ENCODE measurements around the gene SAMD4A. TPM values are rescaled to one million over a fixed set of nuclear protein-coding genes. Genes with fewer than 3 reads are reported as not detected.

The SAMD4A gene
- total RNA-seq, 1 experiment from 2014 or later, result 9.6 TPM

DNA sequence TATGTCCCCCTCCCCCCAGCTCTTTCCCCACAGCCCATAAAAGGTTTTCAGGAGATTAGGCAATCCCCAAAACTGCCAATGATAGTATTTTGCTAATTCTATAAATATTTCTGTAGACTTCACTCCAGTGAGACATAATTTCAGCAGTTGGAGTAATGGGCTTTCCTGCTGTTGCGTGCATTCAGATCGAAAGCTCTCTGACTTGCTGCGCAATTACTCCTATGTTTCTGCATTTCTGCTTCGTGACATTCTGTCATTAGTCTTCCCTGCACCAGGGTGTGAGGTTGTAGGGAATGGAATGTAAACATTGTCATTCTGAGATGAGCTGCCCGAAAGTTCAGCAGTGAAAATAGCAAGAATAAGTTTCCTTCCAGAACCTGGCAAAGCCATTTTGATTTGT lies 58.2 kb downstream of the SAMD4A start:
- Histone ChIP-seq H4K20me1 (ENCODE audit: control insufficient read depth, insufficient read depth, insufficient read length) (no peaks in the 10 kb centered on the region), H3T11ph (ENCODE audit: low read length) (no peak overlapping the region), H4K91ac (ENCODE audit: insufficient read length, low read depth, low read length) (no peak overlapping the region), H2BK5ac (ENCODE audit: insufficient read length, low read length) (no peak overlapping the region), H3K9ac (ENCODE audit: extremely low read depth, insufficient read length, low read length) (no peak overlapping the region), H3K9me3 (ENCODE audit: control insufficient read depth, low read depth, low read length) (no peaks in the 10 kb centered on the region), H2BK15ac (ENCODE audit: low read depth, low read length) (no peak overlapping the region), H3K56ac (ENCODE audit: insufficient read length, low read depth, low read length) (no peak overlapping the region), H3K79me1 (ENCODE audit: insufficient read depth, low read depth, low read length, poor library complexity, severe bottlenecking) (no peaks in the 10 kb centered on the region), H3K4me1 (ENCODE audit: insufficient read depth, low read length) (peaks cover 6% of the 10 kb centered on the region; the same call in 1 of the 2 replicates), H4K8ac (replicated peaks; ENCODE audit: insufficient read length, low read depth, low read length) (no peak overlapping the region), H2BK12ac (ENCODE audit: insufficient read length, low read depth, low read length) (no peak overlapping the region), H2BK20ac (ENCODE audit: low read depth, low read length, poor library complexity, severe bottlenecking) (no peak overlapping the region), H4K5ac (ENCODE audit: insufficient read length, low read depth, low read length) (no peak overlapping the region), H3K4ac (ENCODE audit: low read depth, low read length) (no peak overlapping the region), H3K23ac (ENCODE audit: insufficient read length, low read depth, low read length) (no peak overlapping the region), H3K27me3 (ENCODE audit: insufficient read depth, low read length) (no peaks in the 10 kb centered on the region), H2AK5ac (ENCODE audit: insufficient read length, low read length) (no peak overlapping the region), H2AFZ (ENCODE audit: low read length) (no peak overlapping the region), H3K14ac (ENCODE audit: insufficient read depth, low read length) (no peak overlapping the region), H3K27ac (ENCODE audit: insufficient read length, low read depth, low read length) (no peak overlapping the region), H3K18ac (ENCODE audit: insufficient read length, low read depth, low read length) (no peak overlapping the region), H3K79me2 (ENCODE audit: insufficient read depth, low read length) (no peaks in the 10 kb centered on the region), H2BK120ac (ENCODE audit: low read depth, low read length, poor library complexity, severe bottlenecking) (no peak overlapping the region), H3K4me2 (ENCODE audit: insufficient read depth, insufficient read length, low read length) (no peak overlapping the region), H3K23me2 (ENCODE audit: insufficient read length, low read depth, low read length, poor library complexity, severe bottlenecking) (no peaks in the 10 kb centered on the region)
- Mint-ChIP-seq H3K27ac (peak overlapping the region in 1 of 3 experiments; percentile 25; a peak in 2 of 7 replicates), H3K36me3 (ENCODE audit: insufficient read depth in 1 of 3, low read depth in 3 of 3) (no peaks in the 10 kb centered on the region), H3K9me3 (peaks cover 0 to 3% of the 10 kb centered on the region in 2 experiments; a peak in 1 of 5 replicates), H3K4me1 (peaks cover 30 to 31% of the 10 kb centered on the region in 2 experiments), H3K4me3 (no peak overlapping the region), H3K27me3 (ENCODE audit: low read depth) (no peaks in the 10 kb centered on the region)
- DNase-seq, result no peak
- no CpG with 5 or more reads among the region's 5 CpGs for WGBS (ENCODE audit: extremely low coverage, insufficient read length, low lambda C conversion rate)
- TF ChIP-seq, protein P1, sequence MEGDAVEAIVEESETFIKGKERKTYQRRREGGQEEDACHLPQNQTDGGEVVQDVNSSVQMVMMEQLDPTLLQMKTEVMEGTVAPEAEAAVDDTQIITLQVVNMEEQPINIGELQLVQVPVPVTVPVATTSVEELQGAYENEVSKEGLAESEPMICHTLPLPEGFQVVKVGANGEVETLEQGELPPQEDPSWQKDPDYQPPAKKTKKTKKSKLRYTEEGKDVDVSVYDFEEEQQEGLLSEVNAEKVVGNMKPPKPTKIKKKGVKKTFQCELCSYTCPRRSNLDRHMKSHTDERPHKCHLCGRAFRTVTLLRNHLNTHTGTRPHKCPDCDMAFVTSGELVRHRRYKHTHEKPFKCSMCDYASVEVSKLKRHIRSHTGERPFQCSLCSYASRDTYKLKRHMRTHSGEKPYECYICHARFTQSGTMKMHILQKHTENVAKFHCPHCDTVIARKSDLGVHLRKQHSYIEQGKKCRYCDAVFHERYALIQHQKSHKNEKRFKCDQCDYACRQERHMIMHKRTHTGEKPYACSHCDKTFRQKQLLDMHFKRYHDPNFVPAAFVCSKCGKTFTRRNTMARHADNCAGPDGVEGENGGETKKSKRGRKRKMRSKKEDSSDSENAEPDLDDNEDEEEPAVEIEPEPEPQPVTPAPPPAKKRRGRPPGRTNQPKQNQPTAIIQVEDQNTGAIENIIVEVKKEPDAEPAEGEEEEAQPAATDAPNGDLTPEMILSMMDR (conservative IDR thresholded peaks at IDR 0.05), result no peak
